RWPE2 (cell line): ENCODE results near the gene PUM1.
A peak's percentile ranks its signal among the peaks of the same experiment; 100 is the strongest.

Experiments used
- ATAC-seq: fragments of 200-7000 bp; cut with Tn5 transposase; 3 replicates; pipeline ENCODE4 v1.9.1; 2021; ENCODE audit warnings: low read depth
- DNase-seq: peaks from one replicate; pipeline ENCODE4 v3.0.0-alpha.2; 2020; ENCODE audit warnings: low spot score
- H3K27ac ChIP-seq: fragments of 450-650 bp; 2 replicates; pipeline ENCODE4 v1.5.1; 2017; ENCODE audit warnings: mild to moderate bottlenecking; ENCODE audit not compliant: poor library complexity, severe bottlenecking
- H3K27me3 ChIP-seq: fragments of 250-450 bp; sonication (Bioruptor Pico); 2 replicates; pipeline ENCODE4 v1.5.1; 2021; ENCODE audit warnings: mild to moderate bottlenecking, moderate library complexity; ENCODE audit not compliant: insufficient read depth, poor library complexity, severe bottlenecking
- H3K36me3 ChIP-seq: fragments of 250-450 bp; sonication (Bioruptor Pico); 2 replicates; pipeline ENCODE4 v1.5.1; 2020; ENCODE audit warnings: low read depth, mild to moderate bottlenecking, moderate library complexity
- H3K4me1 ChIP-seq: fragments of 250-450 bp; sonication (Bioruptor Pico); 2 replicates; pipeline ENCODE4 v1.5.1; 2021; ENCODE audit warnings: mild to moderate bottlenecking, moderate library complexity; ENCODE audit not compliant: insufficient read depth, poor library complexity, severe bottlenecking
- H3K4me3 ChIP-seq: fragments of 250-450 bp; sonication (Bioruptor Pico); 2 replicates; pipeline ENCODE4 v1.5.1; 2021; ENCODE audit warnings: mild to moderate bottlenecking, moderate library complexity; ENCODE audit not compliant: severe bottlenecking
- H3K9me3 ChIP-seq: fragments of 250-450 bp; sonication (Bioruptor Pico); 2 replicates; pipeline ENCODE4 v1.5.1; 2021; ENCODE audit warnings: mild to moderate bottlenecking, moderate library complexity; ENCODE audit not compliant: severe bottlenecking
- TF ChIP-seq, protein P1 (sequence below): fragments of 450-650 bp; IDR thresholded peaks from one replicate; pipeline ENCODE4 v1.5.1; 2017; ENCODE audit warnings: mild to moderate bottlenecking, moderate library complexity; ENCODE audit not compliant: poor library complexity, severe bottlenecking

Gene PUM1

DNA sequence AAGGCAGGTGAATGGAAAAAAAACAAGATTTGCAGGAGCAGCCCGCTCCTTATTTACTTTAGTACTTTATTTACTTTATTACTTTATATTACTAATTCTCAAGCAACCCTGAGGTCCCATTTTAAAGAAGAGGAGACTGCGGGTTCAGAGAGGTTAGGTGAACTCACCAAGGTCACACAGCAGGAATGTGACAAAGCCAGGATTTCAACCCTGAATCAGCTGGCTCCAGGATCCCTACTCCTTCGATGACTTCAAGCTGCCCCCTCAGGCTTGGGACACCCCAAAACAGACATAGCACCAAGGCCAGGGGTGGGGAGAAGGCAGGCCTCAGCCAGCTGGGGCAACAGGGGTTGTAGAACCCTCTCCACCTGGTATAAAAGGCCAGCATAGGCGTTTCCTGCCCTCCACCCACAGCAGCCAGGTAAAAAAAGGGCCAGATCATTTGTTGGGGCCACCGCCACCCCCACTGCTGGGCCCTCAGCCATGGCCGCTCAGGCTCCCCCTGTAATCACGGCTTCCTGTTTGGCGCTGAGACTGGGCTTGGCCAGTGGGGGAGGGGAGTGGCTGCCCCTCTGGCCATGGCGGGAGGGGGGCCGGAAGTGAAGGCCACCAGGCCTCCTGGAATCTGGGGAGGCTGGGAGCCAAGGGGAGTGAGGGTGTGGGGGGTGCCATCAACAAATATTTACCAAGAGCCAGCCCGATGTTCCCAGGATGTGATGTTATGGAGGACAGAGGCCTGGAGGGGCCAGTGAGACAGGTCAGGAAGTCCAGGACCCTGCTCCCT lies 163.5 kb downstream of the PUM1 start:
- Histone ChIP-seq H3K27ac (peak overlapping the region; percentile 27), H3K36me3 (no peaks in the 10 kb centered on the region), H3K4me1 (peaks cover 6% of the 10 kb centered on the region), H3K9me3 (no peaks in the 10 kb centered on the region), H3K4me3 (no peak overlapping the region), H3K27me3 (no peaks in the 10 kb centered on the region)
- TF ChIP-seq, protein P1, sequence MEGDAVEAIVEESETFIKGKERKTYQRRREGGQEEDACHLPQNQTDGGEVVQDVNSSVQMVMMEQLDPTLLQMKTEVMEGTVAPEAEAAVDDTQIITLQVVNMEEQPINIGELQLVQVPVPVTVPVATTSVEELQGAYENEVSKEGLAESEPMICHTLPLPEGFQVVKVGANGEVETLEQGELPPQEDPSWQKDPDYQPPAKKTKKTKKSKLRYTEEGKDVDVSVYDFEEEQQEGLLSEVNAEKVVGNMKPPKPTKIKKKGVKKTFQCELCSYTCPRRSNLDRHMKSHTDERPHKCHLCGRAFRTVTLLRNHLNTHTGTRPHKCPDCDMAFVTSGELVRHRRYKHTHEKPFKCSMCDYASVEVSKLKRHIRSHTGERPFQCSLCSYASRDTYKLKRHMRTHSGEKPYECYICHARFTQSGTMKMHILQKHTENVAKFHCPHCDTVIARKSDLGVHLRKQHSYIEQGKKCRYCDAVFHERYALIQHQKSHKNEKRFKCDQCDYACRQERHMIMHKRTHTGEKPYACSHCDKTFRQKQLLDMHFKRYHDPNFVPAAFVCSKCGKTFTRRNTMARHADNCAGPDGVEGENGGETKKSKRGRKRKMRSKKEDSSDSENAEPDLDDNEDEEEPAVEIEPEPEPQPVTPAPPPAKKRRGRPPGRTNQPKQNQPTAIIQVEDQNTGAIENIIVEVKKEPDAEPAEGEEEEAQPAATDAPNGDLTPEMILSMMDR = no peak
- DNase-seq (no peak), ATAC-seq (no peak)

DNA sequence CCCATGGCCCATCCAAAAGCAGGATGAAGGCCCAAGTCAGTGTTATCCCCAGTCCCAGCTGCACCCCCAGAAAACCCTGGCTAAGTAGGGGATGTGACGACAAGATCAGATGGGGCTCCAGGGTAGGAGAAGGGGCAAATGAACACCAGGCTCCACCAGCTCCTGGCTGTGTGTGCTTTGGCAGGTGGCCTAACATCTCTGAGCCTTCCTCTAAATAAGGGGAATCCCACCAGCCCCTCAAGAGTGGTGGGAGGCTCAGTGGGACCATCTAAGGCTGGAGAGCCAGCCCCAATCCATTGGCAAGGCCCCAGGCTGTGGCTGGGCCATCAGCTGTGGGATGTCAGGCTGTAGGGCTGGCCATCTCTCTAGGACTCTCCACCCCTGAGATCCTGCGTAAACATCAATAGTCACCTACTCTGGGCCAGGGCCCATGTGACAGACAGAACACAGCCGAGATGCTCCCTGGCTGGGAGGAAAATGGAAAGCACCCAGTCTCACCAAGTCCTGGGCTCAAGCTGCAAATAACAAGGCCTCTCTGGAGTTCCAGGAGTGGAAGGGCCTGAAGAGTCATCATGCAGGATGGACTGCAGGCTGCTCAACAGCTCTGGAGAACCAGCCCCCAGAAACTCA lies 164.5 kb downstream of the PUM1 start:
- peaks cover 6% of the 10 kb centered on the region for H3K4me1 ChIP-seq
- H3K4me3 ChIP-seq = no peak overlapping the region
- no peaks in the 10 kb centered on the region for H3K9me3 ChIP-seq
- H3K27me3 ChIP-seq = no peaks in the 10 kb centered on the region
- TF ChIP-seq, protein P1 = no peak
- ATAC-seq (no peak), DNase-seq (no peak)
- H3K36me3 ChIP-seq = no peaks in the 10 kb centered on the region
- peak overlapping the region; percentile 27 for H3K27ac ChIP-seq

DNA sequence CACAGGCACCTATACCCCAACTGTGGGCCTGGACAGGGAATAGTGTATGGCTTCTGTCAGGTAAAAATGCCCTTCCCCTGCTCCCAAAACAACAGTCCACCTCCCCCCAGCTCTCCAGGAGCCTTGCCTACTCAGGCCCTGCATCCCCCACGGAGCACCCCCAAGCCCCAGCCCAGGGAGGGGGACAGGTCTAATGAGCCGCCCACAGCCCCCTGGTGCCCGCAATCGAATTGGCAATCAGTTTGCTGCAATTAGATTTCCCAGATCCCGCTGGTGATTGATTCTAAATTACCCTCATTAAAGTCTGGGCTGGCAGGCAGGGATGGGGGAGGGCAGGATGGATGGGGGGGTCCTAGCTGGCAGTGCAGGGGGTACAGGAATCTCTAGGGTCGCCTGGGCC lies 165.0 kb downstream of the PUM1 start:
- TF ChIP-seq, protein P1 = no peak
- ATAC-seq (no peak), DNase-seq (no peak)
- no peaks in the 10 kb centered on the region for H3K9me3 ChIP-seq
- H3K36me3 ChIP-seq = no peaks in the 10 kb centered on the region
- H3K4me3 ChIP-seq = no peak overlapping the region
- no peak overlapping the region for H3K27ac ChIP-seq
- peaks cover 6% of the 10 kb centered on the region for H3K4me1 ChIP-seq
- H3K27me3 ChIP-seq = no peaks in the 10 kb centered on the region

DNA sequence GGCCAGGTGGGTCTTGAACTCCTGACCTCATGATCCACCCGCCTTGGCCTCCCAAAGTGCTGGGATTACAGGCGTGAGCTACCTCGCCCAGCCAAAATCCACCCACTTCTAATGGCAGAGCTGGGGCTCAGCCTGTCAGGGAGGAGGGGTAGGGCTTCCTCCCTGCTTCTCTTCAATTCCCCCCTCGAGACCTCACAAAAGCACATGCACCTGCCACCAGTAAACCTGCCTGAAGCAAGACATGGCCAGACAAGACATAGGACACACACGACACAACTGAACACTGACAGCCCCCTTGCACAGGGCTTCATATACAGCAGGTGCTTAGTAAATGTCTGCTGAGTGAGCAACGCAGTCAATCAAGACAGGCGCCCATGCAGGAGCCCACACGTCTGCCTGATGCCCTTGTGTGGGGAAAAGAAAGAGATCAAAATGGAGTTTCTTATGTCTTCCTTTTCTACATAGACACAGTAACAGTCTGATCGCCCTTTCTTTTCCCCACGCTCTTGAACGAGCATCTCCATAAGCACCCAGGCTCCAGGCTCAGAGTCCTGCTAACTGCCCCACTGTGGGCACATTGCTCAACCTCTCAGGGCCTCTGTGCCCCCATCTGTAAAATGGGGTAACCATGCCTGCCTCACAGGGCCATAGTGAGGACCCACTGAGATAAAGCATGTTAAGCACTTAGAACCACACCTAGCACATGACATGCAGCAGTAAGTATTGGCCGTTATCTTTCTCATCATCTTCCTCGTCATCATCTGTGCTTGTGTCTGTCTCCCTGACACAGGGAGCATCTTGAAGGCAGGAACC lies 165.7 kb downstream of the PUM1 start:
- no peak overlapping the region for H3K4me3 ChIP-seq

More for the DNA sequence above, 165.7 kb downstream of the PUM1 start:
- TF ChIP-seq, protein P1 = no peak
- DNase-seq (no peak), ATAC-seq (no peak)
- no peaks in the 10 kb centered on the region for H3K27me3 ChIP-seq
- no peak overlapping the region for H3K27ac ChIP-seq
- H3K9me3 ChIP-seq = no peaks in the 10 kb centered on the region
- peaks cover 6% of the 10 kb centered on the region for H3K4me1 ChIP-seq
- no peaks in the 10 kb centered on the region for H3K36me3 ChIP-seq
